Measurements from ENCODE around the gene AARS2. TPM values are rescaled to one million over a fixed set of nuclear protein-coding genes. Genes with fewer than 3 reads are reported as not detected.

AARS2 gene
- polyA plus RNA-seq, 2 of the 4 experiments (the other 2 are of a cell fraction): 4.3 to 6.2 TPM

DNA sequence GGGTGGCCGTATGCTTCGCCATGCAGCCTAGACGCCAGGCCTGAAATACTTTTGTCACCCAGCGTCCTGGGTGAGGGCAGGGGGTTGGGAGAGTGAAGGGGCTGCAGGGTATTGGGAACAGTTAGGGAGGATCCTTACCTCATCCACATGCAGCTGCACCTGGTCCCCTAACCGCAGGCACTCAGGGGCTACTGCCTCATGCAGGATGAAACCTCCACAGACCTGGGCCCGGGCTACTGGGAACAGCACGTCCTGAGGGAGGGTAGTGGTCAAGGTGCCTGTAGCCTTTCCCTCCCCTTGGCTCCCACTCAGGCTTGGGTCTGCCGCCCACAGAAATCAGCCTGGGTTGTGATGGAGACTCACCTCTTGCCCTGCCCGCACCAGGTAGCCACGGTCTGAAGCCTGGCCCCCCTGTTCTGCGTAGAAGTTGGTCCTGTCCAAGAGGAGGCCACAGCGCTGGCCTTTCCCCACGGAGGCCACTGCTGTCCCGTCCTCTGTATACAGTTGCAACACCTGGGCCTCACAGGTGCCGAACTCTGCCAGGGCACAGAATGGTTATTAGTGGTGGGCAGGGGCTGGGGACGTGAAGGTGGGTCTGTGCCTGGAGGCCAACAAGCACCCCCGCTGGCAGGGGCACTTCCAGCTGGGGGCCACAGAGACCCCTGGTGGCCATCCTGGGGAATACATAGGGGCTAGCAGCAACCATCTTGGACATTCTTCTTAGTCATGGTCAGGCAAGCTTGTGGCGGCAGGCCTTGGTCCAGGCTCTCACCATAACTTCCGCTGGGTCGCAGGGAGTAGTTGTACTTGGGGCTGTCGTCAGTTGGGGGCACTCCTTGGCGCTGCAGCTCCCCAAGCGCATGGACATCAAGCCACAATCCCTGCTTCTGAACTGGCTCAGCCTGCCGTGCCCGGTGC is 8.6 kb downstream of the AARS2 start:
- ChIA-PET POLR2A (interaction anchor here (0.5 to 1.3 kb wide), 2 partner anchors 8 to 111 kb away, joined by 4 to 6 read pairs; no protein-coding TSS in a partner anchor), CTCF (interaction anchor here (0.8 to 6.1 kb wide), 14 partner anchors 8 to 50 kb away, joined by 3 to 44 read pairs (median 5); partner anchors contain the start of genes AARS2, SLC35B2 and TMEM151B)
- TF ChIP-seq FOSL2 (IDR thresholded peaks at IDR 0.05) (no peak), FOSL2 (CRISPR knock-in tag; IDR thresholded peaks at IDR 0.05) (no peak), HES2 (IDR thresholded peaks at IDR 0.05) (no peak), CTCF (IDR thresholded peaks at IDR 0.05) (peak; percentile 39; the same call in 2 of the 3 replicates), SMC3 (IDR thresholded peaks at IDR 0.05) (0 out of 3 replicates have a peak, but pooled peaks have one; percentile 12)
- peak; percentile 35 to 42 for DNase-seq (ENCODE audit: low read depth in 1 of 2, low spot score in 1 of 2)
- peak; percentile 56 to 85; a peak in 4 of 6 replicates for ATAC-seq
- Histone ChIP-seq H3K4me2 (no peak overlapping the region), H3K4me3 (no peak overlapping the region), H3K4me1 (no peaks in the 10 kb centered on the region), H3K9me3 (no peaks in the 10 kb centered on the region), H3K27ac (no peak overlapping the region)
- no peak for FAIRE-seq
- WGBS (ENCODE audit: missing lambda C conversion rate): 68% methylated on average over 17 of the region's 25 CpGs

GRCh38 chr6:44303842-44304241 is 9.3 kb downstream of the AARS2 start:
- H3K27ac ChIP-seq: no peak overlapping the region
- CTCF ChIA-PET: interaction anchor here (1.1 to 6.1 kb wide), 7 partner anchors 9 to 35 kb away, joined by 3 to 44 read pairs (median 8); partner anchors contain the start of genes AARS2 and TMEM151B
- H3K4me1 ChIP-seq: no peaks in the 10 kb centered on the region
- no peak overlapping the region for H3K4me2 ChIP-seq
- H3K9me3 ChIP-seq: no peaks in the 10 kb centered on the region
- no peak for FAIRE-seq
- no peak for DNase-seq (ENCODE audit: low read depth in 1 of 2, low spot score in 1 of 2)
- TF ChIP-seq, protein P1, sequence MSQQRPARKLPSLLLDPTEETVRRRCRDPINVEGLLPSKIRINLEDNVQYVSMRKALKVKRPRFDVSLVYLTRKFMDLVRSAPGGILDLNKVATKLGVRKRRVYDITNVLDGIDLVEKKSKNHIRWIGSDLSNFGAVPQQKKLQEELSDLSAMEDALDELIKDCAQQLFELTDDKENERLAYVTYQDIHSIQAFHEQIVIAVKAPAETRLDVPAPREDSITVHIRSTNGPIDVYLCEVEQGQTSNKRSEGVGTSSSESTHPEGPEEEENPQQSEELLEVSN (IDR thresholded peaks at IDR 0.05; ENCODE audit: borderline replicate concordance, low read depth): no peak
- TF ChIP-seq JUN (IDR thresholded peaks at IDR 0.05) (no peak), ESRRA (IDR thresholded peaks at IDR 0.05; ENCODE audit: borderline replicate concordance, low read length) (no peak), ZFP36 (IDR thresholded peaks at IDR 0.05; ENCODE audit: borderline replicate concordance, partially characterized antibody) (no peak), FOSL2 (IDR thresholded peaks at IDR 0.05) (no peak), FOSL2 (CRISPR knock-in tag; IDR thresholded peaks at IDR 0.05) (no peak), CHD4 (IDR thresholded peaks at IDR 0.05; ENCODE audit: borderline replicate concordance) (no peak), HDAC2 (IDR thresholded peaks at IDR 0.05) (no peak), KDM1A (IDR thresholded peaks at IDR 0.05; ENCODE audit: low read depth) (no peak), KDM5A (IDR thresholded peaks at IDR 0.05) (no peak), RARB (CRISPR knock-in tag; IDR thresholded peaks at IDR 0.05) (no peak), RFX5 (IDR thresholded peaks at IDR 0.05) (no peak), MYC (IDR thresholded peaks at IDR 0.05; ENCODE audit: borderline replicate concordance, low read length) (no peak)
- TF ChIP-seq, protein P2, sequence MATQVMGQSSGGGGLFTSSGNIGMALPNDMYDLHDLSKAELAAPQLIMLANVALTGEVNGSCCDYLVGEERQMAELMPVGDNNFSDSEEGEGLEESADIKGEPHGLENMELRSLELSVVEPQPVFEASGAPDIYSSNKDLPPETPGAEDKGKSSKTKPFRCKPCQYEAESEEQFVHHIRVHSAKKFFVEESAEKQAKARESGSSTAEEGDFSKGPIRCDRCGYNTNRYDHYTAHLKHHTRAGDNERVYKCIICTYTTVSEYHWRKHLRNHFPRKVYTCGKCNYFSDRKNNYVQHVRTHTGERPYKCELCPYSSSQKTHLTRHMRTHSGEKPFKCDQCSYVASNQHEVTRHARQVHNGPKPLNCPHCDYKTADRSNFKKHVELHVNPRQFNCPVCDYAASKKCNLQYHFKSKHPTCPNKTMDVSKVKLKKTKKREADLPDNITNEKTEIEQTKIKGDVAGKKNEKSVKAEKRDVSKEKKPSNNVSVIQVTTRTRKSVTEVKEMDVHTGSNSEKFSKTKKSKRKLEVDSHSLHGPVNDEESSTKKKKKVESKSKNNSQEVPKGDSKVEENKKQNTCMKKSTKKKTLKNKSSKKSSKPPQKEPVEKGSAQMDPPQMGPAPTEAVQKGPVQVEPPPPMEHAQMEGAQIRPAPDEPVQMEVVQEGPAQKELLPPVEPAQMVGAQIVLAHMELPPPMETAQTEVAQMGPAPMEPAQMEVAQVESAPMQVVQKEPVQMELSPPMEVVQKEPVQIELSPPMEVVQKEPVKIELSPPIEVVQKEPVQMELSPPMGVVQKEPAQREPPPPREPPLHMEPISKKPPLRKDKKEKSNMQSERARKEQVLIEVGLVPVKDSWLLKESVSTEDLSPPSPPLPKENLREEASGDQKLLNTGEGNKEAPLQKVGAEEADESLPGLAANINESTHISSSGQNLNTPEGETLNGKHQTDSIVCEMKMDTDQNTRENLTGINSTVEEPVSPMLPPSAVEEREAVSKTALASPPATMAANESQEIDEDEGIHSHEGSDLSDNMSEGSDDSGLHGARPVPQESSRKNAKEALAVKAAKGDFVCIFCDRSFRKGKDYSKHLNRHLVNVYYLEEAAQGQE (IDR thresholded peaks at IDR 0.05): no peak
- 91% methylated on average over 6 of the region's 6 CpGs for WGBS (ENCODE audit: missing lambda C conversion rate)
- H3K4me3 ChIP-seq: no peak overlapping the region
- no peak for ATAC-seq
- POLR2A ChIA-PET: no interaction called here
